CD14-positive monocyte (primary cell): ENCODE data around the gene GIMAP4. TPM values are rescaled to one million over a fixed set of nuclear protein-coding genes. Genes with fewer than 3 reads are reported as not detected.

Experiments
- DNase-seq, 3 donors: peaks; one replicate each; pipeline ENCODE4 v3.0.0-alpha.2; 2011 to 2022
- H2AFZ ChIP-seq: 2 replicates; pipeline ENCODE4 v1.6.0; 2012; ENCODE audit warnings: mild to moderate bottlenecking, low read depth, low read length, inconsistent platforms; ENCODE audit not compliant: insufficient read depth, poor library complexity, severe bottlenecking
- H3K27ac ChIP-seq, 2 donors: 1 replicate in 1 of 2; 2 replicates in 1 of 2; pipeline ENCODE4 v1.5.1; 2012 to 2013; ENCODE audit warnings: low read length in 2 of 2, control low read depth in 1 of 2, inconsistent platforms in 1 of 2, low read depth in 1 of 2, mild to moderate bottlenecking in 1 of 2
- H3K27me3 ChIP-seq, 2 donors: one replicate each; pipeline versions ENCODE4 v1.6.0 to v1.6.1; 2011 to 2013; ENCODE audit warnings: low read length in 2 of 2; ENCODE audit not compliant: control insufficient read depth in 2 of 2, insufficient read depth in 2 of 2
- H3K36me3 ChIP-seq, 2 donors: replicated peaks in 1 of 2; 1 replicate in 1 of 2; 2 replicates in 1 of 2; pipeline versions ENCODE4 v1.5.1 to v1.6.1; 2012 to 2013; ENCODE audit warnings: low read length in 2 of 2, control low read depth in 1 of 2, inconsistent platforms in 1 of 2, mild to moderate bottlenecking in 1 of 2; ENCODE audit not compliant: insufficient read depth in 2 of 2, control insufficient read depth in 1 of 2
- H3K4me1 ChIP-seq, 2 donors: 1 replicate in 1 of 2; 2 replicates in 1 of 2; pipeline versions ENCODE4 v1.5.1 to v1.6.1; 2012 to 2013; ENCODE audit warnings: low read length in 2 of 2, control low read depth in 1 of 2, inconsistent platforms in 1 of 2, mild to moderate bottlenecking in 1 of 2, moderate library complexity in 1 of 2; ENCODE audit not compliant: insufficient read depth in 2 of 2, control insufficient read depth in 1 of 2
- H3K4me2 ChIP-seq: replicated peaks from 2 replicates; pipeline ENCODE3; 2012; ENCODE audit warnings: low read length, moderate library complexity, mild to moderate bottlenecking; ENCODE audit not compliant: poor library complexity, severe bottlenecking; ENCODE audit errors: extremely low read depth
- H3K4me3 ChIP-seq, 3 experiments: fragments of 200-600 bp in 1 of 3; sonication (generic) in 1 of 3; replicated peaks in 1 of 3; 1 replicate in 2 of 3; 2 replicates in 1 of 3; pipeline ENCODE4 v1.5.1; 2011 to 2013; ENCODE audit warnings: low read length in 3 of 3, mild to moderate bottlenecking in 3 of 3, control low read depth in 2 of 3, low read depth in 2 of 3, inconsistent platforms in 1 of 3, moderate library complexity in 1 of 3
- H3K79me2 ChIP-seq: 2 replicates; pipeline ENCODE4 v1.6.0; 2012; ENCODE audit warnings: mild to moderate bottlenecking, control low read depth, inconsistent platforms, low read length, moderate library complexity; ENCODE audit not compliant: insufficient read depth
- H3K9ac ChIP-seq: 2 replicates; pipeline ENCODE4 v1.6.0; 2017; ENCODE audit warnings: low read length, mild to moderate bottlenecking; ENCODE audit not compliant: insufficient read depth, poor library complexity, severe bottlenecking
- H3K9me3 ChIP-seq, 2 donors: replicated peaks in 1 of 2; 1 replicate in 1 of 2; 2 replicates in 1 of 2; pipeline versions ENCODE4 v1.5.1 to v1.6.1; 2012 to 2013; ENCODE audit warnings: low read length in 2 of 2, control low read depth in 1 of 2; ENCODE audit not compliant: control insufficient read depth in 1 of 2, insufficient read depth in 1 of 2
- H4K20me1 ChIP-seq: 2 replicates; pipeline ENCODE4 v1.6.0; 2012; ENCODE audit warnings: mild to moderate bottlenecking, low read length, control low read depth, moderate library complexity; ENCODE audit not compliant: insufficient read depth
- H3K27ac Mint-ChIP-seq, 7 donors: one replicate each; pipeline ENCODE4 v1.8.0; 2020; ENCODE audit warnings: mild to moderate bottlenecking in 7 of 7, mixed read lengths in 7 of 7, moderate library complexity in 6 of 7, inconsistent platforms in 2 of 7
- H3K27me3 Mint-ChIP-seq, 3 donors: one replicate each; pipeline ENCODE4 v1.8.0; 2021 to 2022; ENCODE audit warnings: low read depth in 3 of 3, mild to moderate bottlenecking in 3 of 3, mixed read lengths in 3 of 3, moderate library complexity in 3 of 3, inconsistent platforms in 1 of 3
- H3K36me3 Mint-ChIP-seq, 2 donors: one replicate each; pipeline ENCODE4 v1.8.0; 2020; ENCODE audit warnings: mixed read lengths in 2 of 2, inconsistent platforms in 1 of 2, mild to moderate bottlenecking in 1 of 2
- H3K4me1 Mint-ChIP-seq: one replicate; pipeline ENCODE4 v1.8.0; 2020; ENCODE audit warnings: mild to moderate bottlenecking, mixed read lengths
- H3K4me3 Mint-ChIP-seq, 2 donors: one replicate each; pipeline ENCODE4 v1.8.0; 2020; ENCODE audit warnings: mild to moderate bottlenecking in 2 of 2, mixed read lengths in 2 of 2, moderate library complexity in 1 of 2
- H3K9me3 Mint-ChIP-seq, 7 donors: one replicate each; pipeline ENCODE4 v1.8.0; 2020 to 2022; ENCODE audit warnings: mixed read lengths in 7 of 7, mild to moderate bottlenecking in 6 of 7, moderate library complexity in 6 of 7, inconsistent platforms in 2 of 7
- CTCF ChIP-seq: fragments of 200-600 bp; IDR thresholded peaks from one replicate; pipeline ENCODE4 v1.8.0; 2022; ENCODE audit warnings: antibody characterized with exemption, mild to moderate bottlenecking
- WGBS: methylation state at CpG from one replicate; pipeline ENCODE4 v1.1.5; 2013; ENCODE audit warnings: missing lambda C conversion rate; ENCODE audit not compliant: insufficient coverage; 5-methylcytosine and 5-hydroxymethylcytosine counted together
- intact Hi-C, 2 donors: fragments of 100-400 bp; cut with micrococcal nuclease; formaldehyde crosslinking; loops; one replicate each; pipeline versions ENCODE4 v1.15.0 to v1.15.1; 2023
- polyA plus RNA-seq, 3 donors: library from polyadenylated mRNA; depleted of rRNA in 1 of 3; unstranded in 2 of 3; stranded (reverse) in 1 of 3; fragments of 300-500 nt in 2 of 3; fragments of >200 nt in 1 of 3; fragmentation: Illumina TruSeq in 2 of 3; gene quantifications; 1 replicate in 2 of 3; 2 replicates in 1 of 3; pipeline ENCODE4 v1.2.3, GENCODE V29; 2012 to 2021

Gene GIMAP4
- polyA plus RNA-seq, 3 donors: 37.3 to 269 (median 167) TPM

GRCh38 chr7:150569245-150569955 lies 2.2 kb downstream of the GIMAP4 start:
- Histone ChIP-seq H3K27me3 (no peaks in the 10 kb centered on the region), H4K20me1 (peaks cover 35% of the 10 kb centered on the region), H3K9me3 (peaks cover 10 to 27% of the 10 kb centered on the region in 2 donors), H3K36me3 (peaks cover 31 to 38% of the 10 kb centered on the region in 2 donors), H3K9ac (peak overlapping the region; percentile 77), H3K4me1 (peaks cover 36 to 40% of the 10 kb centered on the region in 2 donors), H3K27ac (peak overlapping the region; percentile 60 to 84), H3K4me2 (peak overlapping the region; percentile 97), H3K79me2 (peaks cover 69% of the 10 kb centered on the region), H3K4me3 (peak overlapping the region; percentile 74 to 100 (median 97)), H2AFZ (no peak overlapping the region)
- peaks cover 42 to 48% of the 10 kb centered on the region in 2 donors for H3K36me3 Mint-ChIP-seq
- H3K9me3 Mint-ChIP-seq: peaks cover 10 to 33% (median 25%) of the 10 kb centered on the region in 7 donors
- no peak for TF ChIP-seq CTCF
- WGBS: 53% methylated on average over 3 of the region's 7 CpGs
- peak overlapping the region; percentile 95 to 100 for H3K4me3 Mint-ChIP-seq
- peaks cover 48% of the 10 kb centered on the region for H3K4me1 Mint-ChIP-seq
- H3K27ac Mint-ChIP-seq: peak overlapping the region; percentile 87 to 95 (median 91)
- intact Hi-C loops: no loop called here
- H3K27me3 Mint-ChIP-seq: peaks cover 0 to 2% (median 0%) of the 10 kb centered on the region in 3 donors
- peak in 2 of 3 donors; percentile 36 to 49 for DNase-seq

GRCh38 chr7:150570556-150571465 lies 3.6 kb downstream of the GIMAP4 start:
- intact Hi-C loops: no loop called here
- H3K4me3 Mint-ChIP-seq: peak overlapping the region; percentile 95 to 100
- 100% methylated on average over 1 of the region's 5 CpGs for WGBS

More at GRCh38 chr7:150570556-150571465, 3.6 kb downstream of the GIMAP4 start:
- H3K4me1 Mint-ChIP-seq: peaks cover 54% of the 10 kb centered on the region
- peak overlapping the region in 3 of 7 donors; percentile 54 to 95 (median 90) for H3K27ac Mint-ChIP-seq
- Histone ChIP-seq H3K27ac (peak overlapping the region in 1 of 2 donors; percentile 84), H4K20me1 (peaks cover 35% of the 10 kb centered on the region), H3K4me1 (peaks cover 36 to 40% of the 10 kb centered on the region in 2 donors), H3K36me3 (peaks cover 31 to 38% of the 10 kb centered on the region in 2 donors), H3K4me3 (peak overlapping the region; percentile 74 to 100 (median 97)), H3K9ac (no peak overlapping the region), H2AFZ (no peak overlapping the region), H3K4me2 (peak overlapping the region; percentile 97), H3K79me2 (peaks cover 69% of the 10 kb centered on the region), H3K9me3 (peaks cover 10 to 27% of the 10 kb centered on the region in 2 donors), H3K27me3 (no peaks in the 10 kb centered on the region)
- peaks cover 43 to 48% of the 10 kb centered on the region in 2 donors for H3K36me3 Mint-ChIP-seq
- TF ChIP-seq CTCF: no peak
- H3K9me3 Mint-ChIP-seq: peaks cover 15 to 41% (median 27%) of the 10 kb centered on the region in 7 donors
- DNase-seq: no peak
- H3K27me3 Mint-ChIP-seq: peaks cover 0 to 2% (median 0%) of the 10 kb centered on the region in 3 donors
